ENCODE measurements around the gene MEIS2. TPM values are rescaled to one million over a fixed set of nuclear protein-coding genes. Genes with fewer than 3 reads are reported as not detected.

Gene MEIS2
- polyA plus RNA-seq, 1 donor from 2014 or later: 825 TPM

DNA sequence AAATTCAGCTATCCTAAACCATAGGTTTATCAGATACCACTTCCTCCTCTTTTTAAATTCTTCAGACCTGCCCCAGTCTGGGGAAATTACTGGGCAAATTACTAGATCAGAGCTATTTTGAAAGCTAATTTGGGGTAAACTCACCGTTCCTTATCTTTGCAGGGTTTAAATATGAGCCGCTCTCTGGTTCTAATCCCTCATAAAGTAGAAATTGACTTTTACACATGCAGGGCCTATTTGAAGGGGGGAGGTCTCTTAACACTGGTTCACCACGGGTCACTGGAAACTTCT is 11.0 kb upstream of the MEIS2 start:
- Histone ChIP-seq H3K4me3 (ENCODE audit: low read length) (peak overlapping the region; percentile 93), H3K9ac (ENCODE audit: low read length) (peak overlapping the region; percentile 100), H3K27me3 (ENCODE audit: insufficient read depth, low read depth, low read length) (peaks cover 4% of the 10 kb centered on the region)

GRCh38 chr15:37109872-37110572 is 9.7 kb upstream of the MEIS2 start:
- H4K20me1 ChIP-seq (ENCODE audit: insufficient read depth): no peaks in the 10 kb centered on the region
- peak overlapping the region; percentile 93 for H3K4me3 ChIP-seq (ENCODE audit: low read length)
- no peaks in the 10 kb centered on the region for H3K9me3 ChIP-seq (ENCODE audit: low read length)
- H3K36me3 ChIP-seq (ENCODE audit: insufficient read depth, low read length): no peaks in the 10 kb centered on the region
- peak overlapping the region; percentile 100 for H3K27ac ChIP-seq (ENCODE audit: low read length)
- H3K9ac ChIP-seq (ENCODE audit: low read length): peak overlapping the region; percentile 100
- TF ChIP-seq POLR2AphosphoS5 (IDR thresholded peaks at IDR 0.05) (peak; percentile 48), EP300 (conservative IDR thresholded peaks at IDR 0.05; ENCODE audit: poor library complexity, severe bottlenecking) (no peak), SMC3 (conservative IDR thresholded peaks at IDR 0.05; ENCODE audit: poor library complexity) (no peak), EZH2 (IDR thresholded peaks at IDR 0.05; ENCODE audit: borderline replicate concordance, insufficient read depth, low read length, poor library complexity, severe bottlenecking) (no peak), TAF1 (IDR thresholded peaks at IDR 0.05; ENCODE audit: low read depth) (no peak)
- TF ChIP-seq, protein P1, sequence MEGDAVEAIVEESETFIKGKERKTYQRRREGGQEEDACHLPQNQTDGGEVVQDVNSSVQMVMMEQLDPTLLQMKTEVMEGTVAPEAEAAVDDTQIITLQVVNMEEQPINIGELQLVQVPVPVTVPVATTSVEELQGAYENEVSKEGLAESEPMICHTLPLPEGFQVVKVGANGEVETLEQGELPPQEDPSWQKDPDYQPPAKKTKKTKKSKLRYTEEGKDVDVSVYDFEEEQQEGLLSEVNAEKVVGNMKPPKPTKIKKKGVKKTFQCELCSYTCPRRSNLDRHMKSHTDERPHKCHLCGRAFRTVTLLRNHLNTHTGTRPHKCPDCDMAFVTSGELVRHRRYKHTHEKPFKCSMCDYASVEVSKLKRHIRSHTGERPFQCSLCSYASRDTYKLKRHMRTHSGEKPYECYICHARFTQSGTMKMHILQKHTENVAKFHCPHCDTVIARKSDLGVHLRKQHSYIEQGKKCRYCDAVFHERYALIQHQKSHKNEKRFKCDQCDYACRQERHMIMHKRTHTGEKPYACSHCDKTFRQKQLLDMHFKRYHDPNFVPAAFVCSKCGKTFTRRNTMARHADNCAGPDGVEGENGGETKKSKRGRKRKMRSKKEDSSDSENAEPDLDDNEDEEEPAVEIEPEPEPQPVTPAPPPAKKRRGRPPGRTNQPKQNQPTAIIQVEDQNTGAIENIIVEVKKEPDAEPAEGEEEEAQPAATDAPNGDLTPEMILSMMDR (IDR thresholded peaks at IDR 0.05; ENCODE audit: poor library complexity, severe bottlenecking): no peak
- peaks cover 98% of the 10 kb centered on the region for H3K79me2 ChIP-seq (replicated peaks; ENCODE audit: insufficient read depth, low read length)
- H3K4me2 ChIP-seq (ENCODE audit: low read length): peak overlapping the region; percentile 78
- H3K9me2 ChIP-seq (ENCODE audit: insufficient read depth, low read length): no peaks in the 10 kb centered on the region
- H3F3A ChIP-seq (ENCODE audit: insufficient read depth, low read length, poor library complexity, severe bottlenecking): peaks cover 2% of the 10 kb centered on the region
- no peak overlapping the region for H2AFZ ChIP-seq (ENCODE audit: low read depth, low read length)
- H3K27me3 ChIP-seq (ENCODE audit: insufficient read depth, low read depth, low read length): peaks cover 4% of the 10 kb centered on the region

More for the DNA sequence above, 11.0 kb upstream of the MEIS2 start:
- Histone ChIP-seq H3K27ac (ENCODE audit: low read length) (peak overlapping the region; percentile 100), H3K79me2 (replicated peaks; ENCODE audit: insufficient read depth, low read length) (peaks cover 93% of the 10 kb centered on the region), H3F3A (ENCODE audit: insufficient read depth, low read length, poor library complexity, severe bottlenecking) (peaks cover 2% of the 10 kb centered on the region), H4K20me1 (ENCODE audit: insufficient read depth) (no peaks in the 10 kb centered on the region), H3K9me3 (ENCODE audit: low read length) (no peaks in the 10 kb centered on the region), H2AFZ (ENCODE audit: low read depth, low read length) (no peak overlapping the region), H3K36me3 (ENCODE audit: insufficient read depth, low read length) (no peaks in the 10 kb centered on the region), H3K4me2 (ENCODE audit: low read length) (peak overlapping the region; percentile 38), H3K9me2 (ENCODE audit: insufficient read depth, low read length) (no peaks in the 10 kb centered on the region)
- TF ChIP-seq, protein P1 (IDR thresholded peaks at IDR 0.05; ENCODE audit: poor library complexity, severe bottlenecking): no peak
- TF ChIP-seq, protein P2, sequence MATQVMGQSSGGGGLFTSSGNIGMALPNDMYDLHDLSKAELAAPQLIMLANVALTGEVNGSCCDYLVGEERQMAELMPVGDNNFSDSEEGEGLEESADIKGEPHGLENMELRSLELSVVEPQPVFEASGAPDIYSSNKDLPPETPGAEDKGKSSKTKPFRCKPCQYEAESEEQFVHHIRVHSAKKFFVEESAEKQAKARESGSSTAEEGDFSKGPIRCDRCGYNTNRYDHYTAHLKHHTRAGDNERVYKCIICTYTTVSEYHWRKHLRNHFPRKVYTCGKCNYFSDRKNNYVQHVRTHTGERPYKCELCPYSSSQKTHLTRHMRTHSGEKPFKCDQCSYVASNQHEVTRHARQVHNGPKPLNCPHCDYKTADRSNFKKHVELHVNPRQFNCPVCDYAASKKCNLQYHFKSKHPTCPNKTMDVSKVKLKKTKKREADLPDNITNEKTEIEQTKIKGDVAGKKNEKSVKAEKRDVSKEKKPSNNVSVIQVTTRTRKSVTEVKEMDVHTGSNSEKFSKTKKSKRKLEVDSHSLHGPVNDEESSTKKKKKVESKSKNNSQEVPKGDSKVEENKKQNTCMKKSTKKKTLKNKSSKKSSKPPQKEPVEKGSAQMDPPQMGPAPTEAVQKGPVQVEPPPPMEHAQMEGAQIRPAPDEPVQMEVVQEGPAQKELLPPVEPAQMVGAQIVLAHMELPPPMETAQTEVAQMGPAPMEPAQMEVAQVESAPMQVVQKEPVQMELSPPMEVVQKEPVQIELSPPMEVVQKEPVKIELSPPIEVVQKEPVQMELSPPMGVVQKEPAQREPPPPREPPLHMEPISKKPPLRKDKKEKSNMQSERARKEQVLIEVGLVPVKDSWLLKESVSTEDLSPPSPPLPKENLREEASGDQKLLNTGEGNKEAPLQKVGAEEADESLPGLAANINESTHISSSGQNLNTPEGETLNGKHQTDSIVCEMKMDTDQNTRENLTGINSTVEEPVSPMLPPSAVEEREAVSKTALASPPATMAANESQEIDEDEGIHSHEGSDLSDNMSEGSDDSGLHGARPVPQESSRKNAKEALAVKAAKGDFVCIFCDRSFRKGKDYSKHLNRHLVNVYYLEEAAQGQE (IDR thresholded peaks at IDR 0.05; ENCODE audit: borderline replicate concordance): no peak
- TF ChIP-seq EZH2 (IDR thresholded peaks at IDR 0.05; ENCODE audit: borderline replicate concordance, insufficient read depth, low read length, poor library complexity, severe bottlenecking): no peak
- no peak for TF ChIP-seq EP300 (conservative IDR thresholded peaks at IDR 0.05; ENCODE audit: poor library complexity, severe bottlenecking)
- TF ChIP-seq MXI1 (conservative IDR thresholded peaks at IDR 0.05; ENCODE audit: poor library complexity, severe bottlenecking): no peak
- no peak for TF ChIP-seq RAD21 (conservative IDR thresholded peaks at IDR 0.05)
- TF ChIP-seq POLR2AphosphoS5 (IDR thresholded peaks at IDR 0.05): no peak
